Measurements from ENCODE around the gene DDX27.

DDX27 gene

DNA sequence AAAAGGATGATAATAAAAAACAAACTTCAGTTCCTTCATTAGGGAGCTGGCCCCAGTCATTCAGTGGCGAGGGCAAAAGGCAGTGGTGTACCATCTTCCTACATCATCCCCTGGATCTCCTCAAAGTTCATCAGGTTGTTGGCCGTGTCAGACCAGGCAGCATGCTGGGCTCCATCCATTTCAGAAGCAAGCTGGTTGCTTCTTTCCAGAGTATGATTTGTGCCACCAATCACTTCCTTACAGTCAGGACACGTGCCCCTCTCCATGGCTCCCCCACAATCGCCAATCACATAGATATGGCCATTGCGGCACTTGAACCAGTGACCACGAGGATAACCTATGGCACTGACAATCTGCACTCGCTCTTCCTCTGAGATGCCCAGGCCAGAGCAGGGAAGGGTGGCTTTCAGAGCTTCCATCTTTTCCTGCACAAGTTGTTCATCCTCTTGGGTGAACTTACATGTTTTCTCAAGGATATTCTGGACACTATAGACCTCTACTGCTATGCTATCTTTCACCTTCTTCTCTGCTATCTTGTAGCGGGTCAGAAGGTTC is 28.0 kb downstream of the DDX27 start:
- H3K36me3 Mint-ChIP-seq (ENCODE audit: low read depth): peaks cover 100% of the 10 kb centered on the region
- H3K9me3 Mint-ChIP-seq: no peaks in the 10 kb centered on the region
- no peak overlapping the region for H3K27ac Mint-ChIP-seq

GRCh38 chr20:49247792-49248191 is 28.6 kb downstream of the DDX27 start:
- H3K36me3 Mint-ChIP-seq (ENCODE audit: low read depth): peaks cover 100% of the 10 kb centered on the region
- H3K27ac Mint-ChIP-seq: no peak overlapping the region

More for the DNA sequence above, 28.0 kb downstream of the DDX27 start:
- Mint-ChIP-seq H3K4me3 (no peak overlapping the region), H3K4me1 (ENCODE audit: low read depth) (peaks cover 8% of the 10 kb centered on the region), H3K27me3 (no peaks in the 10 kb centered on the region)
- intact Hi-C loops (cut with micrococcal nuclease): loop anchor here (10.0 kb wide), 1 partner anchor 242 kb away; no protein-coding TSS in a partner anchor

DNA sequence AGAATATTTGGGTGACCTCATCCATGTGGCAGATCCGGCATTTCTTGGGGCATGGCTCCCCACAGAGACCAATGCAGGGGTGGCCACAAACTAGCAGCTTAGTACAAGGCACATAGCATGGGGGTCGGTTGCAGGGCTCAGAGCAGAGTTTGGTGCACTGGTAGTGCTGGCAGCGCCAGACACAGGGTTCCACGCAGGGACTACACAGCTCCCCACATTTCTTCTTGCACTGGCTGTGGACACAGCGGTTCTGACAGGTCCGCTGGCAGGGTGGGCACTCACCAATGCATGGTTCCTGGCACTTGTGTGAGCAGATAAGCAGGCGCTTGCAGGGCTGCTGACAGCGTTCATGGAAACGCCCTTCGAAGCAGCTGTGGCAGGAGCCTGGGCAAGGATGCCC is 29.1 kb downstream of the DDX27 start:
- Mint-ChIP-seq H3K4me3 (no peak overlapping the region), H3K27ac (no peak overlapping the region), H3K4me1 (ENCODE audit: low read depth) (peaks cover 8% of the 10 kb centered on the region), H3K36me3 (ENCODE audit: low read depth) (peaks cover 100% of the 10 kb centered on the region), H3K27me3 (no peaks in the 10 kb centered on the region), H3K9me3 (no peaks in the 10 kb centered on the region)
- intact Hi-C loops (cut with micrococcal nuclease): loop anchor here (10.0 kb wide), 1 partner anchor 244 kb away; no protein-coding TSS in a partner anchor

More at GRCh38 chr20:49247792-49248191, 28.6 kb downstream of the DDX27 start:
- Mint-ChIP-seq H3K27me3 (no peaks in the 10 kb centered on the region), H3K4me1 (ENCODE audit: low read depth) (peaks cover 8% of the 10 kb centered on the region), H3K9me3 (no peaks in the 10 kb centered on the region), H3K4me3 (no peak overlapping the region)
- intact Hi-C loops (cut with micrococcal nuclease): loop anchor here (10.0 kb wide), 1 partner anchor 243 kb away; no protein-coding TSS in a partner anchor

GRCh38 chr20:49248879-49249665 is 29.9 kb downstream of the DDX27 start:
- H3K27me3 Mint-ChIP-seq: no peaks in the 10 kb centered on the region
- no peak overlapping the region for H3K27ac Mint-ChIP-seq
- intact Hi-C loops (cut with micrococcal nuclease): loop anchor here (10.0 kb wide), 1 partner anchor 244 kb away; no protein-coding TSS in a partner anchor
- H3K9me3 Mint-ChIP-seq: no peaks in the 10 kb centered on the region
- H3K4me1 Mint-ChIP-seq (ENCODE audit: low read depth): peaks cover 8% of the 10 kb centered on the region
- H3K36me3 Mint-ChIP-seq (ENCODE audit: low read depth): peaks cover 100% of the 10 kb centered on the region
- H3K4me3 Mint-ChIP-seq: no peak overlapping the region

DNA sequence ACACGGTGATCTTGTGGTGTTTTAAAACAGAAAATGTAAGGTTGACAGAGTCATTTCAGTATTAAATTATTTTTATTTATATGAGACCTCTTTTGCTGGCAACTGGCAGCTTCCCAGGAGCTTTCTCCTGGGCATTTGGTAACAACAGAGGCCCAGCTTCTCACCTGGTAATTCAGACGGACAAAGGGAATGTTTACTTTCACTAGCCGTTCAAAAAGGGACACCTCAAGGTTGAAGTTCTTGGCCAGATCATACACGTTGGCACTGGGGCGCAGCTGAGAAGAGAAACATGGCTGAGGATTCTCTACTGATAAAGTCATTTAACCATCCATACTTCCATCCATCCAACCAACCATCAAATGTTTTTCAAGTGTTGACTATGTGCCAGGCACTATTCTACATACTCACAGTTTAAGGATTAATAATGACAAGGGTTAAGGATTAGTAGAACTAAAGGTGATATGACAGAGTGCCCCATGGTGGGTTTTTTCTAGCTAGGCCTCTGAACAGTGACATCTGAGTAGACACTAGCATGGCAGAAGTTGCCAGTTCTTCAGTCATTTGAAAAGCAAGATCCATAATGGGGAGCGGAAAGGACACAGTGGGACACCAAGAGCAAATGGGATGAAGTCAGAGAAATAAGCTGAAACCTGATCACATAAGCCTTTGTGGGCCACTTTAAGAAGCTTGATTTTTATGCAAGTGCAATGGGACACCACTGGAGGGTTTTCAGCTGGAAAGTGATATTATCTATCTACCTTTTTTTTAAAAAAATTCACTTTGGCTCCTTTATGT is 33.5 kb downstream of the DDX27 start:
- no peaks in the 10 kb centered on the region for H3K27me3 Mint-ChIP-seq
- intact Hi-C loops (cut with micrococcal nuclease): loop anchor here (10.0 kb wide), 1 partner anchor 168 kb away; no protein-coding TSS in a partner anchor
- H3K4me3 Mint-ChIP-seq: no peak overlapping the region
- no peak overlapping the region for H3K27ac Mint-ChIP-seq
- peaks cover 100% of the 10 kb centered on the region for H3K36me3 Mint-ChIP-seq (ENCODE audit: low read depth)
- no peaks in the 10 kb centered on the region for H3K9me3 Mint-ChIP-seq
- H3K4me1 Mint-ChIP-seq (ENCODE audit: low read depth): peaks cover 6% of the 10 kb centered on the region

DNA sequence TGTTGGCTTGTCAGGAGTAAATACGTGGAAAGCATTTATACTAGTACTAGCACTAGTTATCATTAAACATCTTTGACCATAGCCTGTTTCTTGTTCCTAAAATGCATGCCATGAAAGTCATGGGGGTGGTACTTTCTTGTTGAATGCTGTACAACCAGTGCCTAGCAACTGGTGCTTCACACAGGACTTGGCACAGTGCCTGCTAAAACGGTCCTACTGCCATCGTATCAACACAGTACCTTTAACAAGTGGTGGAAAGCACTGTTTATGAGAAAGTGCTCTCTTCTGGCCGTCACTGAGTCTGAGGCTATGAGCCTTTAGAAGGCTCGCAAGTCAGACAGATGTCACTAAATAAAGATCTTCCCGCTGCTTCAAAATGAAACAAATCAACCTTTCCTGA is 37.0 kb downstream of the DDX27 start:
- no peak overlapping the region for H3K4me3 Mint-ChIP-seq
- H3K27me3 Mint-ChIP-seq: no peaks in the 10 kb centered on the region
- intact Hi-C loops (cut with micrococcal nuclease): loop anchor here (10.0 kb wide), 1 partner anchor 171 kb away; no protein-coding TSS in a partner anchor
- H3K27ac Mint-ChIP-seq: no peak overlapping the region
- H3K36me3 Mint-ChIP-seq (ENCODE audit: low read depth): peaks cover 100% of the 10 kb centered on the region
- H3K4me1 Mint-ChIP-seq (ENCODE audit: low read depth): no peaks in the 10 kb centered on the region
- H3K9me3 Mint-ChIP-seq: no peaks in the 10 kb centered on the region

- Mint-ChIP-seq H3K4me1 (ENCODE audit: low read depth) (no peaks in the 10 kb centered on the region), H3K27me3 (no peaks in the 10 kb centered on the region), H3K9me3 (no peaks in the 10 kb centered on the region), H3K4me3 (no peak overlapping the region), H3K27ac (no peak overlapping the region), H3K36me3 (ENCODE audit: low read depth) (peaks cover 100% of the 10 kb centered on the region)
- intact Hi-C loops (cut with micrococcal nuclease): loop anchor here (10.0 kb wide), 1 partner anchor 174 kb away; no protein-coding TSS in a partner anchor
Measured at GRCh38 chr20:49259284-49259683, 40.1 kb downstream of the DDX27 start.

GRCh38 chr20:49259799-49260198 is 40.6 kb downstream of the DDX27 start:
- intact Hi-C loops (cut with micrococcal nuclease): loop anchor here (10.0 kb wide), 1 partner anchor 175 kb away; no protein-coding TSS in a partner anchor
- H3K4me3 Mint-ChIP-seq: no peak overlapping the region
- H3K4me1 Mint-ChIP-seq (ENCODE audit: low read depth): no peaks in the 10 kb centered on the region
- peaks cover 100% of the 10 kb centered on the region for H3K36me3 Mint-ChIP-seq (ENCODE audit: low read depth)
- H3K9me3 Mint-ChIP-seq: no peaks in the 10 kb centered on the region
- no peaks in the 10 kb centered on the region for H3K27me3 Mint-ChIP-seq
- no peak overlapping the region for H3K27ac Mint-ChIP-seq

GRCh38 chr20:49260218-49260617 is 41.0 kb downstream of the DDX27 start:
- Mint-ChIP-seq H3K9me3 (no peaks in the 10 kb centered on the region), H3K36me3 (ENCODE audit: low read depth) (peaks cover 100% of the 10 kb centered on the region), H3K4me1 (ENCODE audit: low read depth) (no peaks in the 10 kb centered on the region), H3K27me3 (no peaks in the 10 kb centered on the region), H3K27ac (no peak overlapping the region), H3K4me3 (no peak overlapping the region)
- intact Hi-C loops (cut with micrococcal nuclease): no loop called here

- no peaks in the 10 kb centered on the region for H3K27me3 Mint-ChIP-seq
- H3K4me1 Mint-ChIP-seq (ENCODE audit: low read depth): peaks cover 6% of the 10 kb centered on the region
- no peaks in the 10 kb centered on the region for H3K9me3 Mint-ChIP-seq
- no peak overlapping the region for H3K27ac Mint-ChIP-seq
- H3K36me3 Mint-ChIP-seq (ENCODE audit: low read depth): peaks cover 100% of the 10 kb centered on the region
- H3K4me3 Mint-ChIP-seq: no peak overlapping the region
- intact Hi-C loops (cut with micrococcal nuclease): no loop called here
Measured at GRCh38 chr20:49261173-49261572, 42.0 kb downstream of the DDX27 start.

GRCh38 chr20:49262444-49262843 is 43.2 kb downstream of the DDX27 start:
- Mint-ChIP-seq H3K27me3 (no peaks in the 10 kb centered on the region), H3K36me3 (ENCODE audit: low read depth) (peaks cover 95% of the 10 kb centered on the region), H3K4me1 (ENCODE audit: low read depth) (peaks cover 13% of the 10 kb centered on the region), H3K9me3 (no peaks in the 10 kb centered on the region), H3K4me3 (no peak overlapping the region), H3K27ac (no peak overlapping the region)
- intact Hi-C loops (cut with micrococcal nuclease): no loop called here

DNA sequence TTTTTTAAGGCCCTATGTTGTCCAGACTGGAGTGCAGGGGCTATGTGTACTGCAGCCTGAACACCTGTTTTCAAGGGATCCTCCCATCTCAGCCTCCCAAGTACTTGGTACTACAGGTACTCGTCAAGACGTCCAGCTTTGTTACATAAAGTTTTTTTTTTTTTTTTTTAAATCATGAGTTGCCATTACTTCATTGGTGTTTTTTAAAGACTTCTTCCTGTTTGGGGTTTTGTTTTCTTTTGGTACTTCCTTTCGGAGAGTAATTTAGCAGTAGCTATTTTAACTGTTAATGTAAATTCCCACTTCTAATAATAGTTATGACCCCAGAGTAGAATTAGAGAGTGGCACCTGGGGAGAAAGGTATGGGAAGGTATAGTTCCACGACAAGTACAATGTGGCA is 48.1 kb downstream of the DDX27 start:
- peak overlapping the region; percentile 67 for H3K4me3 Mint-ChIP-seq
- peak overlapping the region; percentile 76 for H3K27ac Mint-ChIP-seq
- intact Hi-C loops (cut with micrococcal nuclease): no loop called here
- H3K27me3 Mint-ChIP-seq: no peaks in the 10 kb centered on the region
- peaks cover 92% of the 10 kb centered on the region for H3K36me3 Mint-ChIP-seq (ENCODE audit: low read depth)
- H3K9me3 Mint-ChIP-seq: no peaks in the 10 kb centered on the region
- peaks cover 56% of the 10 kb centered on the region for H3K4me1 Mint-ChIP-seq (ENCODE audit: low read depth)

- H3K4me3 Mint-ChIP-seq: peak overlapping the region; percentile 37
Measured at GRCh38 chr20:49268600-49269365, 49.6 kb downstream of the DDX27 start.

More at GRCh38 chr20:49268600-49269365, 49.6 kb downstream of the DDX27 start:
- no peaks in the 10 kb centered on the region for H3K27me3 Mint-ChIP-seq
- intact Hi-C loops (cut with micrococcal nuclease): no loop called here
- peaks cover 92% of the 10 kb centered on the region for H3K36me3 Mint-ChIP-seq (ENCODE audit: low read depth)
- H3K27ac Mint-ChIP-seq: no peak overlapping the region
- no peaks in the 10 kb centered on the region for H3K9me3 Mint-ChIP-seq
- H3K4me1 Mint-ChIP-seq (ENCODE audit: low read depth): peaks cover 56% of the 10 kb centered on the region
